Hematopoietic multipotent progenitor cell treated with erythropoietin and hydrocortisone succinate and interleukin-3 and kit ligand, for 4 days (in vitro differentiated cells): Measurements from ENCODE around the gene USP17L24.
"Not testable (repeated sequence)": the region's sequence is repeated elsewhere in the genome, so short reads cannot be mapped to it uniquely, and the experiment has no call there.

Experiments used
- DNase-seq: peaks from one replicate; pipeline ENCODE4 v3.0.0-alpha.2; 2015

The USP17L24 gene, protein sequence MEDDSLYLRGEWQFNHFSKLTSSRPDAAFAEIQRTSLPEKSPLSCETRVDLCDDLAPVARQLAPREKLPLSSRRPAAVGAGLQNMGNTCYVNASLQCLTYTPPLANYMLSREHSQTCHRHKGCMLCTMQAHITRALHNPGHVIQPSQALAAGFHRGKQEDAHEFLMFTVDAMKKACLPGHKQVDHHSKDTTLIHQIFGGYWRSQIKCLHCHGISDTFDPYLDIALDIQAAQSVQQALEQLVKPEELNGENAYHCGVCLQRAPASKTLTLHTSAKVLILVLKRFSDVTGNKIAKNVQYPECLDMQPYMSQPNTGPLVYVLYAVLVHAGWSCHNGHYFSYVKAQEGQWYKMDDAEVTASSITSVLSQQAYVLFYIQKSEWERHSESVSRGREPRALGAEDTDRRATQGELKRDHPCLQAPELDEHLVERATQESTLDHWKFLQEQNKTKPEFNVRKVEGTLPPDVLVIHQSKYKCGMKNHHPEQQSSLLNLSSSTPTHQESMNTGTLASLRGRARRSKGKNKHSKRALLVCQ

GRCh38 chr4:9324865-9325264, at the start of gene USP17L24:
TSS of gene USP17L24 (plus strand) at chr4:9325165. CDS start at chr4:9325165, 0 bp downstream.
- DNase-seq: not testable (repeated sequence)

- DNase-seq: not testable (repeated sequence)
Measured at GRCh38 chr4:9324191-9324590, 774 bp upstream of the USP17L24 start.

DNA sequence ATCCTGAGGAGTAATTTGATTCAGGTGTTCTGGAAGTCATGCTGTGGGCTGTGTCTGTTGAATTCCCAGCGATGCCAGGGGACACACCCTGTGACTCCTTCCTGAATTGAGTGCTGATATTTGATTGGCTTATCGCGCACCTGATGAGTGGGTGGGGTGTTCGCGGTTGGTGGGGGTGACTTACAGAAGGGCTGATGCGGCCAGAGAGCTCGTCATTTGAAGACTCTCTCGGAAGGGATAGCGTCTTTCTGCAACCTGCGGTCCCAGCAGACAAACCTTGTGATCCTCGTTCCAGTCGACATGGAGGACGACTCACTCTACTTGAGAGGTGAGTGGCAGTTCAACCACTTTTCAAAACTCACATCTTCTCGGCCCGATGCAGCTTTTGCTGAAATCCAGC, 4.6 kb downstream of the USP17L24 start, which contains the start of gene USP17L25:
Gene USP17L25, plus strand, starts transcription at position 301 of the 400 bp plus-strand sequence. Its CDS starts 0 bp downstream, at position 301.
- not testable (repeated sequence) for DNase-seq

- DNase-seq: not testable (repeated sequence)
Measured at GRCh38 chr4:9334358-9334757, 9.4 kb downstream of the USP17L24 start, which contains the start of gene USP17L26. TSS of gene USP17L26 (plus strand) at chr4:9334658. CDS start at chr4:9334658, 0 bp downstream.

GRCh38 chr4:9339103-9339502, 14.1 kb downstream of the USP17L24 start, which contains the start of gene USP17L5:
TSS of gene USP17L5 (plus strand) at chr4:9339403. CDS start at chr4:9339403, 0 bp downstream.
- DNase-seq: not testable (repeated sequence)

DNA sequence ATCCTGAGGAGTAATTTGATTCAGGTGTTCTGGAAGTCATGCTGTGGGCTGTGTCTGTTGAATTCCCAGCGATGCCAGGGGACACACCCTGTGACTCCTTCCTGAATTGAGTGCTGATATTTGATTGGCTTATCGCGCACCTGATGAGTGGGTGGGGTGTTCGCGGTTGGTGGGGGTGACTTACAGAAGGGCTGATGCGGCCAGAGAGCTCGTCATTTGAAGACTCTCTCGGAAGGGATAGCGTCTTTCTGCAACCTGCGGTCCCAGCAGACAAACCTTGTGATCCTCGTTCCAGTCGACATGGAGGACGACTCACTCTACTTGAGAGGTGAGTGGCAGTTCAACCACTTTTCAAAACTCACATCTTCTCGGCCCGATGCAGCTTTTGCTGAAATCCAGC, 18.9 kb downstream of the USP17L24 start, which contains the start of gene USP17L27:
Gene USP17L27, plus strand, starts transcription at position 301 of the 400 bp plus-strand sequence. Its CDS starts 0 bp downstream, at position 301.
- not testable (repeated sequence) for DNase-seq

DNA sequence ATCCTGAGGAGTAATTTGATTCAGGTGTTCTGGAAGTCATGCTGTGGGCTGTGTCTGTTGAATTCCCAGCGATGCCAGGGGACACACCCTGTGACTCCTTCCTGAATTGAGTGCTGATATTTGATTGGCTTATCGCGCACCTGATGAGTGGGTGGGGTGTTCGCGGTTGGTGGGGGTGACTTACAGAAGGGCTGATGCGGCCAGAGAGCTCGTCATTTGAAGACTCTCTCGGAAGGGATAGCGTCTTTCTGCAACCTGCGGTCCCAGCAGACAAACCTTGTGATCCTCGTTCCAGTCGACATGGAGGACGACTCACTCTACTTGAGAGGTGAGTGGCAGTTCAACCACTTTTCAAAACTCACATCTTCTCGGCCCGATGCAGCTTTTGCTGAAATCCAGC, 23.6 kb downstream of the USP17L24 start, which contains the start of gene USP17L28:
Gene USP17L28, plus strand, starts transcription at position 301 of the 400 bp plus-strand sequence. Its CDS starts 0 bp downstream, at position 301.
- DNase-seq: not testable (repeated sequence)

GRCh38 chr4:9350866-9351265, 25.9 kb downstream of the USP17L24 start:
- not testable (repeated sequence) for DNase-seq

GRCh38 chr4:9353338-9353737, 28.4 kb downstream of the USP17L24 start, which contains the start of gene USP17L29:
TSS of gene USP17L29 (plus strand) at chr4:9353638. CDS start at chr4:9353638, 0 bp downstream.
- DNase-seq: not testable (repeated sequence)

- DNase-seq: not testable (repeated sequence)
Measured at GRCh38 chr4:9362829-9363228, 37.9 kb downstream of the USP17L24 start, which contains the start of gene USP17L30. TSS of gene USP17L30 (plus strand) at chr4:9363129. CDS start at chr4:9363129, 0 bp downstream.
